ENCODE measurements around the gene FARP2. TPM values are rescaled to one million over a fixed set of nuclear protein-coding genes. Genes with fewer than 3 reads are reported as not detected.
A peak's percentile ranks its signal among the peaks of the same experiment; 100 is the strongest.

The FARP2 gene
- total RNA-seq, 1 donor from 2014 or later: 65.0 TPM

- H3K27ac ChIP-seq (ENCODE audit: low read depth, low read length): no peak overlapping the region
- no peaks in the 10 kb centered on the region for H3K9me3 ChIP-seq (ENCODE audit: insufficient read depth, low read depth, low read length)
- H3K9me3 Mint-ChIP-seq (ENCODE audit: unreplicated experiment): no peaks in the 10 kb centered on the region
- H3K4me1 Mint-ChIP-seq (ENCODE audit: low read depth, unreplicated experiment): no peaks in the 10 kb centered on the region
- no peak overlapping the region for H2AFZ ChIP-seq (ENCODE audit: low read depth, low read length)
- H3K79me2 ChIP-seq (ENCODE audit: insufficient read depth, low read length): no peaks in the 10 kb centered on the region
- peak overlapping the region; percentile 50 for H3K27ac Mint-ChIP-seq (ENCODE audit: unreplicated experiment)
- H4K20me1 ChIP-seq (ENCODE audit: insufficient read depth, low read length): no peaks in the 10 kb centered on the region
- no peak overlapping the region for H3K4me2 ChIP-seq (ENCODE audit: low read length)
- H3K4me3 Mint-ChIP-seq (ENCODE audit: unreplicated experiment): no peak overlapping the region
- H3K27me3 Mint-ChIP-seq (ENCODE audit: low read depth, unreplicated experiment): peaks cover 42% of the 10 kb centered on the region
- H3K9ac ChIP-seq (ENCODE audit: low read length): no peak overlapping the region
- H3K4me3 ChIP-seq (ENCODE audit: insufficient read depth, low read depth, low read length): no peak overlapping the region
- H3K36me3 Mint-ChIP-seq (ENCODE audit: low read depth, unreplicated experiment): peaks cover 1% of the 10 kb centered on the region
- TF ChIP-seq CTCF (IDR thresholded peaks at IDR 0.05; ENCODE audit: insufficient read depth, low read depth, low read length) (no peak), EZH2 (IDR thresholded peaks at IDR 0.05; ENCODE audit: insufficient read depth, low read length) (no peak)
- no peaks in the 10 kb centered on the region for H3K36me3 ChIP-seq (ENCODE audit: insufficient read depth, low read length)
- DNase-seq (ENCODE audit: low read depth): no peak
- FAIRE-seq: no peak
- H3K27me3 ChIP-seq (ENCODE audit: insufficient read depth, low read length): peaks cover 3% of the 10 kb centered on the region
- H3K4me1 ChIP-seq (ENCODE audit: insufficient read depth, low read length): no peaks in the 10 kb centered on the region
These were observed 178.2 kb downstream of the FARP2 start for GRCh38 chr2:241534293-241534692.

- H3K79me2 ChIP-seq (ENCODE audit: insufficient read depth, low read length): no peaks in the 10 kb centered on the region
- no peak overlapping the region for H3K27ac ChIP-seq (ENCODE audit: low read depth, low read length)
- no peak overlapping the region for H2AFZ ChIP-seq (ENCODE audit: low read depth, low read length)
- no peaks in the 10 kb centered on the region for H3K4me1 ChIP-seq (ENCODE audit: insufficient read depth, low read length)
- Mint-ChIP-seq H3K9me3 (ENCODE audit: unreplicated experiment) (no peaks in the 10 kb centered on the region), H3K27ac (ENCODE audit: unreplicated experiment) (no peak overlapping the region), H3K4me1 (ENCODE audit: low read depth, unreplicated experiment) (no peaks in the 10 kb centered on the region), H3K27me3 (ENCODE audit: low read depth, unreplicated experiment) (peaks cover 42% of the 10 kb centered on the region), H3K36me3 (ENCODE audit: low read depth, unreplicated experiment) (peaks cover 1% of the 10 kb centered on the region), H3K4me3 (ENCODE audit: unreplicated experiment) (no peak overlapping the region)
- DNase-seq (ENCODE audit: low read depth): no peak
- H3K27me3 ChIP-seq (ENCODE audit: insufficient read depth, low read length): peaks cover 3% of the 10 kb centered on the region
- H3K9me3 ChIP-seq (ENCODE audit: insufficient read depth, low read depth, low read length): no peaks in the 10 kb centered on the region
- no peak overlapping the region for H3K4me3 ChIP-seq (ENCODE audit: insufficient read depth, low read depth, low read length)
- no peak overlapping the region for H3K9ac ChIP-seq (ENCODE audit: low read length)
- no peaks in the 10 kb centered on the region for H3K36me3 ChIP-seq (ENCODE audit: insufficient read depth, low read length)
- TF ChIP-seq EZH2 (IDR thresholded peaks at IDR 0.05; ENCODE audit: insufficient read depth, low read length): no peak
- TF ChIP-seq CTCF (IDR thresholded peaks at IDR 0.05; ENCODE audit: insufficient read depth, low read depth, low read length): no peak
- H3K4me2 ChIP-seq (ENCODE audit: low read length): no peak overlapping the region
- no peak for FAIRE-seq
- no peaks in the 10 kb centered on the region for H4K20me1 ChIP-seq (ENCODE audit: insufficient read depth, low read length)
These were observed 178.8 kb downstream of the FARP2 start for GRCh38 chr2:241534701-241535375.

All from astrocyte (in vitro differentiated cells and primary cell).